HepG2 (cell line): ENCODE data around the gene HTR6. TPM values are rescaled to one million over a fixed set of nuclear protein-coding genes. Genes with fewer than 3 reads are reported as not detected.

ENCODE experiments used
- ATAC-seq: fragments of 200-7000 bp; cut with Tn5 transposase; 3 replicates; pipeline ENCODE4 v1.9.1; 2020; ENCODE audit warnings: mild to moderate bottlenecking, moderate library complexity
- BruUV-seq: library from RNA; stranded (reverse); fragments of 400-500 nt; replicated peaks from 2 replicates; lab custom pipeline; 2021; lab: Mats Ljungman, UMichigan
- CTCF ChIA-PET: fragments of 300-600 bp; formaldehyde crosslinking; extraction: SDS; loops from one replicate; lab custom pipeline; 2021; ENCODE audit warnings: low total read pairs, inconsistent platforms, low intra/inter-chr PET ratio; lab: Yijun Ruan, JAX
- POLR2A ChIA-PET: fragments of 350-600 bp; sonication (Branson Sonifier 250); formaldehyde crosslinking; loops from one replicate; lab custom pipeline; 2020; ENCODE audit warnings: antibody characterized with exemption, inconsistent platforms; lab: Yijun Ruan, JAX
- DNase-seq: peaks from one replicate; pipeline ENCODE4 v3.0.0-alpha.2; 2015; ENCODE audit warnings: low spot score
- FAIRE-seq: peaks from 3 replicates; lab custom pipeline; 2011; peaks lifted over from hg19 to GRCh38; lab: Jason Lieb, UNC
- H2AFZ ChIP-seq: one replicate; pipeline ENCODE4 v1.6.1; 2011; ENCODE audit warnings: low read length, inconsistent platforms
- H3K27ac ChIP-seq: fragments of 300-600 bp; 3 replicates; pipeline ENCODE4 v1.8.0; 2011; ENCODE audit warnings: mixed run types, mild to moderate bottlenecking, mixed read lengths, low read length, inconsistent platforms; ENCODE audit not compliant: insufficient read depth; ENCODE audit errors: extremely low read length
- H3K27me3 ChIP-seq, 2 experiments: fragments of 200-600 bp in 1 of 2; 2 replicates in 1 of 2; 3 replicates in 1 of 2; pipeline versions ENCODE4 v1.6.0 to v1.8.0; 2011; ENCODE audit warnings: low read length in 2 of 2, mild to moderate bottlenecking in 2 of 2, moderate library complexity in 2 of 2, inconsistent platforms in 1 of 2; ENCODE audit not compliant: insufficient read depth in 2 of 2, control insufficient read depth in 1 of 2
- H3K36me3 ChIP-seq, 2 experiments: fragments of 200-600 bp in 1 of 2; replicated peaks in 1 of 2; 2 replicates in 1 of 2; 3 replicates in 1 of 2; pipeline versions ENCODE4 v1.5.1 to v1.8.0; 2011; ENCODE audit warnings: low read length in 2 of 2, inconsistent platforms in 1 of 2; ENCODE audit not compliant: insufficient read depth in 2 of 2, control insufficient read depth in 1 of 2
- H3K4me1 ChIP-seq: 2 replicates; pipeline ENCODE4 v1.5.1; 2012; ENCODE audit warnings: low read length, inconsistent platforms; ENCODE audit not compliant: insufficient read depth
- H3K4me2 ChIP-seq: 2 replicates; pipeline ENCODE4 v1.6.0; 2011; ENCODE audit warnings: low read depth, low read length, inconsistent platforms
- H3K4me3 ChIP-seq, 3 experiments: fragments of 200-600 bp in 1 of 3; sonication (generic), shearing (Covaris generic) in 1 of 3; replicated peaks in 1 of 3; 2 replicates each; pipeline ENCODE4 v1.5.1; 2011 to 2016; ENCODE audit warnings: low read length in 3 of 3, inconsistent platforms in 2 of 3, low read depth in 2 of 3, mild to moderate bottlenecking in 2 of 3, control low read depth in 1 of 3, mixed read lengths in 1 of 3; ENCODE audit not compliant: insufficient read depth in 1 of 3
- H3K79me2 ChIP-seq: one replicate; pipeline ENCODE4 v1.6.1; 2011; ENCODE audit warnings: low read length, inconsistent platforms; ENCODE audit not compliant: insufficient read depth
- H3K9ac ChIP-seq: 2 replicates; pipeline ENCODE4 v1.6.0; 2011; ENCODE audit warnings: mild to moderate bottlenecking, low read depth, low read length, inconsistent platforms; ENCODE audit not compliant: insufficient read depth
- H3K9me3 ChIP-seq: 2 replicates; pipeline ENCODE4 v1.5.1; 2012; ENCODE audit warnings: mild to moderate bottlenecking, low read length
- H4K20me1 ChIP-seq: 2 replicates; pipeline ENCODE4 v1.6.0; 2011; ENCODE audit warnings: inconsistent platforms, mild to moderate bottlenecking, low read length, moderate library complexity; ENCODE audit not compliant: insufficient read depth
- FIP1L1 ChIP-seq: fragments of 200-400 bp; formaldehyde crosslinking; IDR thresholded peaks from 2 replicates; pipeline ENCODE4 v1.6.1; 2018; ENCODE audit warnings: low read depth, mild to moderate bottlenecking, low read length, moderate library complexity, borderline replicate concordance; ENCODE audit not compliant: insufficient read depth
- KDM6A ChIP-seq: IDR thresholded peaks from 2 replicates; pipeline ENCODE4 v1.6.1; 2016; ENCODE audit warnings: low read depth
- RERE ChIP-seq: IDR thresholded peaks from 2 replicates; pipeline ENCODE4 v1.6.1; 2016; ENCODE audit warnings: low read depth, missing genetic modification reagents, missing compliant biosample characterization
- ZNF44 ChIP-seq: sonication (generic); formaldehyde crosslinking; IDR thresholded peaks from 2 replicates; pipeline ENCODE4 v1.5.1; 2020; ENCODE audit warnings: mild to moderate bottlenecking, missing genetic modification reagents
- WGBS: methylation state at CpG from one replicate; pipeline ENCODE4 v1.1.6; 2017; ENCODE audit warnings: low lambda C conversion rate; 5-methylcytosine and 5-hydroxymethylcytosine counted together
- in situ Hi-C: cut with HindIII; loops from 2 replicates; pipeline ENCODE4 v1.10.0; 2017; ENCODE audit warnings: low pct_unique_long_range_greater_than_20kb; ENCODE audit not compliant: extremely low pct_ligation_motif_present
- intact Hi-C: fragments of 100-400 bp; cut with micrococcal nuclease; formaldehyde crosslinking; loops from one replicate; pipeline ENCODE4 v1.10.0; 2022; ENCODE audit not compliant: unreplicated experiment
- polyA plus RNA-seq, 8 experiments: library from polyadenylated mRNA; depleted of rRNA in 3 of 8; stranded (reverse) in 7 of 8; unstranded in 1 of 8; fragments of >200 nt; fragmentation: Illumina TruSeq in 4 of 8; extraction: Trizol in 4 of 8; gene quantifications; 2 replicates each; pipeline versions ENCODE4 v1.2.1 to v1.2.3, GENCODE V29; 2011 to 2016; ENCODE audit warnings: low read depth in 4 of 8, missing spikeins in 1 of 8, mixed read lengths in 1 of 8; ENCODE audit not compliant: insufficient read depth in 1 of 8
- total RNA-seq, 5 experiments: library from RNA; depleted of rRNA; stranded (reverse); fragments of >200 nt; fragmentation: Illumina TruSeq; extraction: Trizol; gene quantifications; 2 replicates each; pipeline ENCODE4 v1.2.3, GENCODE V29; 2016; ENCODE audit warnings: low read depth in 1 of 5

HTR6 gene
- total and polyA plus RNA-seq, 2 of the 13 experiments (the other 11 are each of a cell fraction or from before 2014, with no cell fraction given) = 0.04 TPM; not detected in 1

GRCh38 chr1:19684677-19685076 is 20.0 kb downstream of the HTR6 start:
- Histone ChIP-seq H3K4me1 (no peaks in the 10 kb centered on the region), H3K36me3 (no peaks in the 10 kb centered on the region), H3K27ac (no peak overlapping the region), H3K9me3 (no peaks in the 10 kb centered on the region), H3K27me3 (no peaks in the 10 kb centered on the region; a peak in 1 of 5 replicates), H3K4me3 (no peak overlapping the region), H4K20me1 (0 out of 2 replicates have a peak, but pooled peaks cover 4% of the 10 kb centered on the region), H3K4me2 (no peak overlapping the region), H2AFZ (no peak overlapping the region), H3K79me2 (no peaks in the 10 kb centered on the region), H3K9ac (no peak overlapping the region)
- POLR2A ChIA-PET = no interaction called here
- FAIRE-seq (no peak), DNase-seq (no peak), ATAC-seq (no peak)
- BruUV-seq = no TSS peak
- intact Hi-C loops (no loop called here), in situ Hi-C loops (no loop called here)
- 91% methylated on average over 1 of the region's 2 CpGs for WGBS
- CTCF ChIA-PET = no interaction called here
- no peak for TF ChIP-seq RERE
- TF ChIP-seq FIP1L1 = no peak
- TF ChIP-seq KDM6A (CRISPR knock-in tag) = no peak
- TF ChIP-seq ZNF44 (CRISPR knock-in tag) = no peak
